A673 (cell line): Measurements from ENCODE around the gene ASB10. TPM values are rescaled to one million over a fixed set of nuclear protein-coding genes. Genes with fewer than 3 reads are reported as not detected.

ENCODE experiments used
- BruUV-seq: library from RNA; stranded (reverse); fragments of 400-500 nt; replicated peaks from 2 replicates; lab custom pipeline; 2021; lab: Mats Ljungman, UMichigan
- CTCF ChIA-PET: fragments of 300-600 bp; sonication (Branson Sonifier 250); formaldehyde crosslinking; loops from one replicate; lab custom pipeline; 2022; ENCODE audit warnings: antibody characterized with exemption; lab: Charles Lee
- POLR2A ChIA-PET: fragments of 300-600 bp; sonication (Branson Sonifier 250); formaldehyde crosslinking; loops from one replicate; lab custom pipeline; 2022; ENCODE audit warnings: antibody characterized with exemption; ENCODE audit not compliant: low non-redundant PET; lab: Charles Lee
- DNase-seq: peaks from one replicate; pipeline ENCODE4 v3.0.0-alpha.2; 2015; ENCODE audit warnings: low spot score
- H3K27ac ChIP-seq: fragments of 200-600 bp; sonication (generic); 2 replicates; pipeline ENCODE4 v1.5.1; 2016; ENCODE audit warnings: mixed run types, low read depth, mild to moderate bottlenecking, mixed read lengths, antibody characterized with exemption, low read length; ENCODE audit not compliant: poor library complexity, severe bottlenecking
- H3K27me3 ChIP-seq: fragments of 200-600 bp; sonication (generic); replicated peaks from 2 replicates; pipeline ENCODE4 v1.6.1; 2017; ENCODE audit warnings: mixed run types, low read depth, mild to moderate bottlenecking, mixed read lengths, antibody characterized with exemption, low read length; ENCODE audit not compliant: insufficient read depth, poor library complexity
- H3K36me3 ChIP-seq: fragments of 200-600 bp; sonication (generic); 2 replicates; pipeline ENCODE4 v1.6.1; 2016; ENCODE audit warnings: mixed run types, mild to moderate bottlenecking, mixed read lengths, antibody characterized with exemption, low read length; ENCODE audit not compliant: insufficient read depth, poor library complexity, severe bottlenecking
- H3K4me1 ChIP-seq: fragments of 200-600 bp; sonication (generic); 2 replicates; pipeline ENCODE4 v1.6.1; 2017; ENCODE audit warnings: mixed run types, mild to moderate bottlenecking, mixed read lengths, antibody characterized with exemption, low read length; ENCODE audit not compliant: insufficient read depth, poor library complexity, severe bottlenecking
- H3K4me3 ChIP-seq: fragments of 200-600 bp; sonication (generic); 2 replicates; pipeline ENCODE4 v1.5.1; 2016; ENCODE audit warnings: low read depth, mixed run types, mild to moderate bottlenecking, mixed read lengths, low read length; ENCODE audit not compliant: poor library complexity, severe bottlenecking
- H3K9me3 ChIP-seq: fragments of 200-600 bp; sonication (generic); 2 replicates; pipeline ENCODE4 v1.6.1; 2016; ENCODE audit warnings: mixed run types, low read depth, mild to moderate bottlenecking, mixed read lengths, antibody characterized with exemption, low read length; ENCODE audit not compliant: poor library complexity, severe bottlenecking
- EZH2 ChIP-seq: fragments of 200-600 bp; sonication (generic); IDR thresholded peaks from 2 replicates; pipeline ENCODE4 v1.6.1; 2017; ENCODE audit warnings: borderline replicate concordance, low read depth, mild to moderate bottlenecking, mixed read lengths, antibody characterized with exemption, low read length; ENCODE audit not compliant: poor library complexity, severe bottlenecking
- intact Hi-C: fragments of 100-400 bp; cut with micrococcal nuclease; formaldehyde crosslinking; loops from one replicate; pipeline ENCODE4 v1.10.0; 2022; ENCODE audit not compliant: unreplicated experiment
- total RNA-seq: library from RNA; stranded (reverse); gene quantifications from 2 replicates; pipeline ENCODE4 v1.2.3, GENCODE V29; 2021
- TF ChIP-seq, protein P1 (sequence below): fragments of 300-800, 200-600 bp; sonication (generic); conservative IDR thresholded peaks from 2 replicates; pipeline ENCODE4 v1.5.1; 2017; ENCODE audit warnings: low read depth, mild to moderate bottlenecking, antibody characterized with exemption, low read length, moderate library complexity, mixed read lengths

The ASB10 gene
- total RNA-seq, 1 experiment from 2014 or later = not detected

DNA sequence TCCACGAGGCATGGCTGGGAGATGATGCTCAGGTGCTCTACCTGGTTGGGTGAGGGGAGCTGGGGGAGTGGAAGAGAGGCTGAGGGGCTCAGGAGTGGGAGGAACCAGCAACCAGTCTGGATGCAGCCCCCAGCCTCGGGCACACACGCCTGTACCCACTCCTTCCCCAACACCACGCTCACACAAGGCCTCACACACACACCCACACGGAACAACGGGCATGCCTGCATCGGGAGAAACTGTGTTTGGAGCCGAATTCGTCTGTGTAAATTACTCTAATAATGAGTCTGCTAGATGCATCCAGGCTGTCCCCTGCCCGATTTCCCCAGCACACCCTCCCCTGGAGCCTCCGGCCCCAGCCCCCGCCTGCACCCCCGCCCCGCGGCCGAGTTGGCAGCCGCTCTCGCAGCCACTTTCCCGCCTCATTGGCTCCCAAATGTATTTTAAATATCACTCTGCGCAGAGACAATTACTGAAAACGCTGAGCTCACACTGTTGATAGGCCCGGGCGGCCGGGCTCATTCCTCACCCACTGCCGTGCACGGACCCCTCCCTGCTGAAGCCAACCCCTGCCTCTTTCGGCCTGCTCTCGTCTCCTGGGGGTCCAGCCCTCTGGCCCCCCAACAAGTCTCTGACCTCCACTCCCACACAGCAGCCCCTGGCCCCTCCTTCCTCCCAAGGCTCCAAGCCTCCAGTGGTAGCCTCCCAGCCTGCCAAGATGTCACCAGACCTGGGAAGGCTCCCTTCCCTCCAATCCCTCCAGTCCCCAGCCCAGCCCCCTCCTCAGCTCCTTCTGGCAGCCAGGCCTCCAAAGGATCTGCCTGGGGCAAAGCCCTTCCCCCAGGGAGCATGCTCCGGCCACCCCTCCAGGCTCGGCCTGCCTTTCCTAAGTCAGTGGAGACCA is 12.1 kb upstream of the ASB10 start:
- CTCF ChIA-PET = no interaction called here
- H3K36me3 ChIP-seq = no peaks in the 10 kb centered on the region
- peaks cover 19% of the 10 kb centered on the region for H3K27me3 ChIP-seq
- no peak overlapping the region for H3K27ac ChIP-seq
- TF ChIP-seq EZH2 = no peak
- TF ChIP-seq, protein P1, sequence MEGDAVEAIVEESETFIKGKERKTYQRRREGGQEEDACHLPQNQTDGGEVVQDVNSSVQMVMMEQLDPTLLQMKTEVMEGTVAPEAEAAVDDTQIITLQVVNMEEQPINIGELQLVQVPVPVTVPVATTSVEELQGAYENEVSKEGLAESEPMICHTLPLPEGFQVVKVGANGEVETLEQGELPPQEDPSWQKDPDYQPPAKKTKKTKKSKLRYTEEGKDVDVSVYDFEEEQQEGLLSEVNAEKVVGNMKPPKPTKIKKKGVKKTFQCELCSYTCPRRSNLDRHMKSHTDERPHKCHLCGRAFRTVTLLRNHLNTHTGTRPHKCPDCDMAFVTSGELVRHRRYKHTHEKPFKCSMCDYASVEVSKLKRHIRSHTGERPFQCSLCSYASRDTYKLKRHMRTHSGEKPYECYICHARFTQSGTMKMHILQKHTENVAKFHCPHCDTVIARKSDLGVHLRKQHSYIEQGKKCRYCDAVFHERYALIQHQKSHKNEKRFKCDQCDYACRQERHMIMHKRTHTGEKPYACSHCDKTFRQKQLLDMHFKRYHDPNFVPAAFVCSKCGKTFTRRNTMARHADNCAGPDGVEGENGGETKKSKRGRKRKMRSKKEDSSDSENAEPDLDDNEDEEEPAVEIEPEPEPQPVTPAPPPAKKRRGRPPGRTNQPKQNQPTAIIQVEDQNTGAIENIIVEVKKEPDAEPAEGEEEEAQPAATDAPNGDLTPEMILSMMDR = no peak
- intact Hi-C loops = no loop called here
- POLR2A ChIA-PET = no interaction called here
- DNase-seq = no peak
- H3K9me3 ChIP-seq = no peaks in the 10 kb centered on the region
- no peak overlapping the region for H3K4me3 ChIP-seq
- no TSS peak for BruUV-seq
- H3K4me1 ChIP-seq = peaks cover 5% of the 10 kb centered on the region

DNA sequence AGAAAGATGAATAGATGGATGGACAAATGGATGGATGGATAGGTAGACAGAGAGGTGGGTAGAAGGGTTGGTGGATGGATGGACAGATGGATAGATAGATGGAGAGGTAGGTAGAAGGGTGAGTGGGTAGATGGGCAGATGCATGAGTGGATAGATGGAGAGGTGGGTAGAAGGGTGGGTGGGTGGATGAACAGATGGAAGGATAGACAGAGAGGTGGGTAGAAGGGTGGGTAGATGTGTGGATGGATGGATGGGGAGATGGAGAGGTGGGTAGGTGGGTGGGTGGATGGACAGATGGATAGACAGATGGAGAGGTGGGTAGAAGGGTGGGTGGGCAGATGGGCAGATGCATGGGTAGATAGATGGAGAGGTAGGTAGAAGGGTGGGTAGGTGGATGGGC is 10.9 kb upstream of the ASB10 start:
- no TSS peak for BruUV-seq
- intact Hi-C loops = no loop called here
- peaks cover 9% of the 10 kb centered on the region for H3K27me3 ChIP-seq

DNA sequence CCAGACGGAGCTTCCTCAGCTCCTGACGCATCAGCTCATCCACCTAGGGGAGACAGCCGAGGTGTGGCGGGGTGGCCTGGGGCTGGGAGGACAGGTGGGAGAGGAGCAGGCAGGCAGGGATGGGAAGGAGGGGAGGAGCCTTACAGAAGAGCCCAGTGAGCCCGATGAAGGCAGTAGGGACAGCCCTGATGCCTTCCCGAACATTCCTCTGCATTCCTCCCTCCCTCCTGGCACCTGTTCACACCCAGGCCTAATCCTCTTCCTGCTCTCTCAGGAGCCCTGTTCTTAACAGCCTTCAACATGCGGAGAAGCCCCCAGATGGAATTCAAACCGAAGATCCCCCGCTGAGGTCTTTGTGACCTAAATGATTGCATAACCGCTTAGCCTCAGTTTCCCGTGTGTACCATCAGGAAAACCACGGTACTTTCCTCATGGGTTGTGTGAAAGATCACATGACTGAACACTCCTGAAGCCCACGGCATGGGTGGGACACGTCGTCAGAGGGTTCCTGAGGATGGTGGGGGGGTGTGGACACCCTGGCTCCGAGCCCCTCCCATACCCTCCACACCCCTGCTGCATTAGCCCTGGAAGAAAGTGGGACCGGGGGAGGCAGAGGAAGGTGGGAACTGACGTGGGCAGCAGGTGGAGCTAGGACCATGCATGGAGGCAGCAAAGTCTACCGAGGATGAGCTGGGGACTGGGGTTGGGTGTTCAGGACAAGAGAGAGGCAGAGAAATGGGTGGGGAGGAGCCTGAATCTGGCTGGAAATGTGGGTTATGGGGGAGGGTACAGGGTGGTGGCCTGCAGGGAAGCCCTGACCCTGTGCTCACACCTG is 8.8 kb upstream of the ASB10 start:
- Histone ChIP-seq H3K27me3 (peaks cover 9% of the 10 kb centered on the region), H3K27ac (no peak overlapping the region), H3K36me3 (no peaks in the 10 kb centered on the region), H3K4me3 (no peak overlapping the region), H3K4me1 (peaks cover 5% of the 10 kb centered on the region), H3K9me3 (no peaks in the 10 kb centered on the region)
- TF ChIP-seq, protein P1 = no peak
- no peak for TF ChIP-seq EZH2
- no TSS peak for BruUV-seq
- DNase-seq = no peak
- ChIA-PET POLR2A (no interaction called here), CTCF (interaction anchor here (0.6 kb wide), 1 partner anchor 48 kb away, joined by 3 read pairs; no protein-coding TSS in a partner anchor)
- intact Hi-C loops = no loop called here

More for the DNA sequence above, 10.9 kb upstream of the ASB10 start:
- no peak for DNase-seq
- Histone ChIP-seq H3K36me3 (no peaks in the 10 kb centered on the region), H3K9me3 (no peaks in the 10 kb centered on the region), H3K27ac (no peak overlapping the region), H3K4me3 (no peak overlapping the region), H3K4me1 (peaks cover 5% of the 10 kb centered on the region)
- ChIA-PET POLR2A (no interaction called here), CTCF (no interaction called here)
- TF ChIP-seq, protein P1 = no peak
- no peak for TF ChIP-seq EZH2
